ENCODE results near the gene ZSCAN2. TPM values are rescaled to one million over a fixed set of nuclear protein-coding genes. Genes with fewer than 3 reads are reported as not detected.

Gene ZSCAN2
- 12.8 and 13.2 TPM in 2 replicates for total RNA-seq

DNA sequence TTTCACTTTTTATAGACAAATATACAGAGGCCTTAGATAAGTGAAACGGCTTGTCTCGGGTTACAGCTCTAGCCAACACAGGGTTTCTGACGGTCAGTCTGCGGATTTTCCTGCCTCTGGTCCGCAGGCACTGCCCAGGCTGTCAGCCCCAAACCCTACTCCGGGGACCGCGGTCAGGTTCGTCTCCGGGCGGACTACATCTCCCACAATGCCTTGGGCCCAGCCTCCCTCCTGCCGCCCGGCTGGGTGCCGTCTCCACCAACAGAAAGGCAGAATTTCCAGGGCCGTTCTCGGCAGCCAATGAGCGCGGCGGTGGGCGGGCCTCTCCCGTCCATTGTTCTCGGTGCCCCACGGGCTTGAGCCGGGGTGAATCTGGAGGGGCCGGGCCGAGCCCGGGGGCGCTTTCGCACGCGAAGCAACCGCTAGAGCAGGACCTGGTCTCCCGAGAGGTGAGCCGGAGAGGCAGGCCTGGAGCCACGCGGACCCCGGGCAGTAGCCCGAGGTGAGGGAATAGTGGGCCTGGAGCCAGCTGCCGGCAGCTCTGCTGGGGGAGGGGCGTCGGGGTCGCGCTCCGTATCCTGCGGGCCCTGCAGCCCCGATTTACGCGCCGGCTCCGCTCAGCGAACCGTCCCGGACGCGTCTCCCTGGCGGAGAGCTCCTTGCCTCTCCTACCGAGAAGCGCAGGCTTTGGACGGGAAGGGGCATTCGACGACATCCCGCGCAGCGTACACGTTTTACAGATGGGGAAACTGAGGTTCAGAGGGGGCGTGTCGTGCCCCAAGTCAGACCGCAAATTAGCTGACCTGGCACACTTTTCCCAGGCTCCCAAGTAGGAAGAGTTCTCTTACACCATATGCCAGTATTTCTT lies at the start of gene ZSCAN2:
Gene ZSCAN2 (plus strand): TSS at position 323 of the 868 bp plus-strand sequence. CDS start 2,919 bp downstream, outside the sequence.

DNA sequence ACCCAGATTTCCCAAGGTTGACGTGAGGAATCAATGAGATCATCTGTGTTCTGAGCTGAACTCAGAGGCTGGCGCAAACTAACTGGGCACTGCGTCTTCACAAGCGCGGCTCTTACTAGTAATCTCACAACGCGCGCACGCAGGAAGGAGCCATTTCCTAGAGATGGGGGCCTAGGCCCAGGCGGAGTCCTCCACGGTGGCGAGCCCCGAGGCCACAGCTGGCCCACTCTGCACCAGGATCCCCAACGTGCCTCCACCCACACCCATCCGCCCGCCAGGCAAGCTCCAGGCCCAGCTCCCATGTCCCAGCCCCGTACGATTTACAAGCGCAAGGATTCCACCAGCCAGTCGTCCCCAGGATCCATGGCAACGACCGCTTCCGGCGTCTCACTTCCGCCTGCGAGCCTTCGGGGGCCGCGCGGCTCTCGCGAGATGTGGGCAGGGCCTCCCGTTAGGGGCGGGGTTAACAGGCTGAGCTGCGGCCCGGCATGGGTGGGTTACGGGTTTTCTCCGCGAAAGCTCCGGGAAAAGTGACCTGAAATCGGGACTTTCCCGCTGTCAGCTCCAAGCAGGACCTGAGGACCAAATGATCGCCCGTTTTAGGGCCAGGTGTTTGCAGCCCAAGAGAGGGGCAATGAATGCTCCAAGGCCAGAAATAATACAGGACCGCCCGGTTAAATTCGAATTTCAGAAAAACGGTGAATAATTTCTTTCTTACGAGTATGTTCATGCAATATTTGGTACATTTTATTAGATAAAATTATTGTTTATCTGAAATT lies 53.3 kb downstream of the ZSCAN2 start, which contains the start of gene WDR73:
Gene WDR73 (minus strand): TSS at position 374 of the 779 bp plus-strand sequence. CDS start 9 bp downstream, at position 365.

DNA sequence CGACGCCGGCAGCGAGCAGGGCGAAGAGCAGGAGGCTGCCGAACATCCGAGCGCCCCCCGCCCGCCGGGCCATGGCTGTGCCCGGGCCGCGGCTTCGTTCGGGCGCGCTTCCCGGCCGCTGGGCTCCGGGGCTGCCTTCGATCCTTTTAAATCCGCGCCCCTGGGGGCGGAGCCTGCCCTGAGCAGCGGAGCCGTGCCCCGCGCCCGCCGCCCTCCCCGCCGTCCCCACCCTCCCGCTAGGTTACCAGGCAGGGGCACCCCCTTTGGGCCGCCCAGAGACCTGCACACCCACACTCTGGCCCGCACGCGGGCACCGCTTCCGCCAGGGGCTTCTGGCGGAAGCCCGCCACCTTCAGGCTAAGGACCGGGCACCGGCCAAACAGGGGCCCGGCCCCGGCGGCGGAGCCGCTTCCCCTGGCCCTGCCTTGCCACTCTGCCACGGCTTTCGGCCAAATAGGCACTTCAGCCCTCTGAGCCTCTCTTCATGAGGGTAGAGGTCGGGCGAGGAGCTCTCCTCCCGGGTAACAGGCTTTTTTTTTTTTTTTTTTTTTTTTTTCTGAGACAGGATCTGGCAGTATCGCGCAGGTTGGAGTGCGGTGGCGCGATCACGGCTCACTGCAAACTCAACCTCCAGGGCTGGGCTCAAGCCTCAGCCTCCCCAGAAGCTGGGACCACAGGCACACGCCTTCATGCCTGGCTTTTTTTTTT lies 57.4 kb downstream of the ZSCAN2 start, which contains the start of gene NMB:
Gene NMB (minus strand): TSS at position 120 of the 708 bp plus-strand sequence. CDS start 47 bp downstream, at position 73.

Other genes starting within 250 kb of the ZSCAN2 start
- 12.9 and 14.3 TPM in 2 replicates for gene WDR73, start 53.3 kb downstream of the ZSCAN2 start, total RNA-seq
- 11.9 and 12.1 TPM in 2 replicates for gene NMB, start 57.2 kb downstream of the ZSCAN2 start, total RNA-seq
- gene SEC11A, start 115.1 kb downstream of the ZSCAN2 start, total RNA-seq: 167 and 200 TPM in 2 replicates
- 5.4 and 5.5 TPM in 2 replicates for gene ZNF592, start 147.6 kb downstream of the ZSCAN2 start, total RNA-seq
- 0.74 and 0.84 TPM in 2 replicates for gene ALPK3, start 216.3 kb downstream of the ZSCAN2 start, total RNA-seq

Data from bronchus fibroblast of lung (primary cell).